DMS 273 (cell line): Measurements from ENCODE around the gene NCEH1.
"Not testable (repeated sequence)": the region's sequence is repeated elsewhere in the genome, so short reads cannot be mapped to it uniquely, and the experiment has no call there.

Source experiments
- DNase-seq: peaks from one replicate; lab custom pipeline; 2025; ENCODE audit not compliant: unreplicated experiment; lab: John Stamatoyannopoulos, UW

NCEH1 gene

DNA sequence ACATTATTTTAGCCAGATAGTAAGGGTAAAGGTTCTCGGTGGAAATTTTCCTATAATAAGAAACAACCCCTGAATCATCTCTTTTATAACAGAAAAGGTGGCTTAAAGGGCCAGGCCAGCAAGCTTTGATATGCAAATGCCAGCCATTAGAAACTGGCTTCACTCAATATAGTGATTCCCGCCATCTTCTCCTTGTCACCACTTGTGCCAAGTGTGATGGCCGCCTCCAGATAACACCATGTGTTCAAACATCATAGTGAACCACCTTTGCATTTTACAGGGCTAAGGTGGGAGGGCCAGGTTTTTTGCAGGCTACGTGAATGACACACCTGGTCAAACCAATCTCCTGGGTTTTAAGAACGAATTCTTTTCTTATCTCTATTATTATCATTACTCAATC, 31.3 kb downstream of the NCEH1 start:
- DNase-seq = no peak

DNA sequence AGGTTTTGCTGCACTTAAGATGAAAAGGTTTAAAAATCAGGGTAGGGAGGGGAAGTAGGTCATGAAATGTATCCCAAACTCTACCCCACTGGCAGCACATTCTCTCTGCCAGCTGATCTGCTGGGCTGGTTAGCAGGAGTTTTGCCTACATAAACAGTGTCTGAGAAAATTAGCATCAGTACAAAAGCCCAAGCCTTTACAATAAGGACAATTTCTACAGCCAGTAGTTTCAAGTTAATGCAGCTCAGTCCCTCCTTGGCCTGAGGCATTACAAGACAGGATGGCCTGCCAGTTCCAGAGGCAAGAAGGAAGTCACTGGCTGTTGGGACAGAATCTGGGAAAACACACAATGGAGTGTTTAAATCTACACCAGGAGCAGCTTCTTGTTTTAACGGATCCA, 32.8 kb downstream of the NCEH1 start:
- DNase-seq = no peak

DNA sequence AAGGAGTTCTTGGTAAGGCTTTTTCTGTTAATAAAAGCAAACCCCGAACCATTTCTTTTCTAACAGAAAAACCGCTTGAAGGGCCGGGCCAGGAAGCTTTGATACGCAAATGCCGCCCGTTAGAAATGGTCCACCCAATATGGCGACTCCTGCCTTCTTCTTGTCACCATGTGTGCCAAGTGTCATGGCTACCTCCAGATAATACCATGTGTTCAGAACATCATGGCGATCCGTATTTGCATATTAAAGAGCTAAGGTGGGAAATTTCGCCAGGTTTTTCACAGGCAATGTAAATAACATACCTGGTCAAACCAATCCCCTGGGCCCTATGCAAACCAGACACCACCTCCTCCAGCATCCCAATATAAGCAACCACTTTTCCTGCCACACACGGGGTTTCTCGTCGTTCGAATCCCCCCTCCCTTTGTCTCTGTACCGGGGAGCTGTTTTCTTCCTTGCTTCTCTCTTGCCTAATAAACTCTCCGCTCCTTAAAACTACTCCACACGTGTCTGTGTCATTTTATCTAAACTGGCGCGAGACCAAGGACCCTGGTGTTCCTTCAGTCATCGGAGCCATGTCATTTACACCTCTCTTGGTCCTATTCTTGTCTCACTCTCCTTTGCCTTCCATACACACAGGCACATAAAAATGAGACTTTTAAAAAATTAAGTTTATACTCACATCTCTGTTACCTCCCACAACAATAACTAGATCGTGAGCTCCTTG, 34.5 kb downstream of the NCEH1 start:
- no peak for DNase-seq

DNA sequence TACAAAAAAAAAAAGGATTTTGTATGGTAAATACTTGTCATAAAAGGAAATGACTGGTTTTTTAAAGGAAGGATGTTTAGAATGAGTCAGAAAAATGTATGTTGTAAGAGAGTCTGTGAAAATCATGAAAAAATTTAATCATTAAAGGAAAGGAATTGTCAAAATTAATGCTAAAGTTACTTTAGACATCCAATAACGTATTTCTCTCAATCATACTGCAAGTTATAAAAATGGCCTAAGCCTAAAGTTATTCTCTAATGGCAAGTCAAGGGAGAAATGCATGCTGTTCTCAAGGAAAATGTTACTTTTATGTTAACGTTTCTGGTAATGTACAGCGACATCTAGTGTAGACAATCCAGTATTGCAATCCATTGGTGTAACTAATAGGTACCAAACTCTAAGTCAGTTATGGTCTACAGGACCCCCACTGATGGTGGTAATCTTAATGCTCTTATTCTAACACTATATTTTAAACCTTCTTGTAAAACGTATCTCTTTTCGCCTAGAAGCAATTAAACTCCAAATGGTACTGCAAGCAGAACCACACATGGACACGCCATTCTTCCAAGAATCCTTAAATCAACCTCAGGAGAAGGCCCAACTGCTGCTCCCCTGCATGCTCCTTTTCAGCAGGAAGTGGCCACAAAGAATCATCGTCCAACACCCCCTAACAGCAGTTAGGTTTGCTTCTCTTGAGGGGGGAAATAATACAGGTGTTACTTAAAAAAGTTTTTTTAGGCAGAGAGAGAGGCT, 35.2 kb downstream of the NCEH1 start:
- peak; percentile 82 for DNase-seq

DNA sequence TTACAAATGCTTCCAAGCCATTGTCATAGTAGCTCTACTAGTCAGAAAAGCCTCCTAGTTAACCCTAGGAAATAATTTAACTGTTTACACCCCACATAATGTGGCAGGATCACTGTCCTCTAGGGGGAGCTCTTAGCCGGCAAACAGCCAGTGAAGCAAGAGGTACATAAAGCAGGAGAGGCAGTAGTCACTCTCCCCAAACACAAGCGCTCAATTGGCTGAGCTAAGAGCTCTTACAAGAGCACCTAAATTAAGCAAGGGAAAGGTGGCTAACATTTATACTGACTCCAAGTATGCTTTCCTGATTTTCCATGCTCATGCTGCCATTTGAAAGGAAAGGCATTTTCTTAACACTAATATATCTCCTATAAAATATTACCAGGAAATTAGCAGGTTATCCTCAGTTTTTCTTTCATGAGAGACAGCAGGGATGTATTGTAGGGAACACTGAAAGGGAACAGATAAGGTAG, 37.6 kb downstream of the NCEH1 start:
- peak; percentile 91 for DNase-seq

DNA sequence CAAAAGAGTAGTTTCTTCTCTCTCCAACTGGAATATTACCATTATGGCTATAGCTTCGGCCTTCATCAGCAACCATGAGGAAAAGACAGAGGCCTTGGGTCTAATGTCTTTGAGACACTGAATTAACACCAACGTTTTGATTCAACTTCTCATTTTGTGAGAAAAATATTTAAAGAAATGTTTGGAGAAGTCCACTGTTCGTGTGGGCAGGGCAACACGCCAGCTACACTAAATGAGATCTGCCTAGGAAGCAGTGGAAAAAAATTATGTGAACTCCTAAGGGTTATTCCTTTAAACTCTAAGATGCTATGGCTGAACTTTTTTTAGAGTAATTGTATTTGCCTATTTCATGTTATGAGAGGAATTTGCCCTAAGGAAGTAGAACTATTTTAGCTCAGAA, 41.8 kb downstream of the NCEH1 start:
- DNase-seq = no peak

DNA sequence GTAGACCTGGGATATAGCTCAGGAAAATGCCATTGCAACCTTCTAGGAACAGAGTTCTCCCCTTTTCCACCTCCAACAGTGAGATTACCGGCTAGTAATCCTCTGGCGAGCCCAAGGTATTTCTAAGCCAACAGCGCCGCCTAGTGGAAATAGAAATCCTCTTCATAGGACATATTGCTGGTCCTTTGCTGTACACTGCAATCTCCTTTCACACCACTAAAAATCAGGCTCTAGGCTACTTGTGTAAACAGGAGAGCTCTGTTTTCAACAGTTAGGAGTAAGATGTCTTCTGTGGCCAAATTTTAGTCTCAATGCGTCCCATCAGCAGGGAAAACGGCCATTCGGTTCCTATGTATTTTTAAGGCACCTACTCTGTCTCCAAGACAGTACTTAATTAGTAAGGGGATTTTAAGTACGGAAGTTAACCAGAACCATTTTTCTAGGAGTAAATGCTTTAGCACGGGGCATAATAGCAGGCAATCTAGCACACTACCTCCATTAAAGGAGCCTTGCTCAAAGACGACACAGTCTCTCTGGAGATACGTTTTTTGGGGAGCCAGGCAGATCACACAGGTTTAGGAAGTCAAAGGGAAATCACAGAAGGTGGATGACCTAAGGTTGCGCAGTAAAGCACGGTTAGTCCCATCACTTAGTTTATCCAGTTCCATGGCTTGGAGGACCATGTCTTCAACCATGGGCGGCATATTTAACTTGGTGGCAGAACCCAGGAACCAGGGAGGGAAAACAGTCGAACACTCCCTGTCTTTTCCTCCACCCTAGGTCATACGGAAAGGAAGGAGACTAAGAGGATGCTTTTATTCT, 43.8 kb downstream of the NCEH1 start:
- peak; percentile 96 for DNase-seq

DNA sequence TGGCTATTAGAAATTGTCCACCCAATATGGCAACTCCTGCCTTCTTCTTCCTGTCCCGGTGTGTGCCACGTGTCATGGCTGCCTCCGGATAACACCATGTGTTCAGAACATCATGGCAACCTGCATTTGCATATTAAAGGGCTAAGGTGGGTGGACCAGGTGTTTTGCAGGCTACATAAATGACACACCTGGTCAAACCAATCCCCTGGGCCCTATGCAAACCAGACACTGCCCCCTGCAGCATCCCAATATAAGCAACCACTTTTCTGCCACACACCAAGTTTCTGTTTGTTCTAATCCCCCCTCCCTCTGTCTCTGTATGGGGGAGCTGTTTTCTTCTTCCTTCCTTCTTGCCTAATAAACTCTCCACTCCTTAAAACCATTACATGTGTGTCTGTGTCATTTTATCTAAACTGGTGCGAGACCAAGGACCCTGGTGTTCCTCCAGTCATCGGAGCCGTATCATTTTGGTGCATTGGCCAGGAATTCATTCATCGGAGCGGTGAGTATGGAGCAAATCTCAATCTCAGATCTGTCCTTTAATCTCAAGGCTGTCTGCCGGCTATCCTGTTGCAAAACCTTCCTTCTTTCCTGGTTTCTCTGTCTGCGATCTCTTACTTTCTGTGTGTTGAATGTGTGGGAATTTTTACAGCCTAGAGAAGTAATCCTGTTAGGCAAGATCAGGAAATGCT, 44.5 kb downstream of the NCEH1 start:
- DNase-seq = peak; percentile 20

DNA sequence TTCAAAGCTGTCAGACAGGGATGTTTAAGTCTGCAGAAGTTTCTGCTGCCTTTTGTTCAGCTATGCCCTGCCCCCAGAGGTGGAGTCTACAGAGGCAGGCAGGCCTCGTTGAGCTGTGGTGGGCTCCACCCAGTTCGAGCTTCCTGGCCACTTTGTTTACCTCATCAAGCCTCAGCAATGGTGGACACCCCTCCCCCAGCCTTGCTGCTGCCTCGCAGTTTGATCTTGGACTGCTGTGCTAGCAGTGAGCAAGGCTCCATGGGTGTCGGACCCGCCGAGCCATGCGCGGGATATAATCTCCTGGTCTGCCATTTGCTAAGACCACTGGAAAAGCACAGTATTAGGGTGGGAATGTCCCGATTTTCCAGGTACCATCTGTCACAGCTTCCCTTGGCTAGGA, 45.4 kb downstream of the NCEH1 start:
- not testable (repeated sequence) for DNase-seq

DNA sequence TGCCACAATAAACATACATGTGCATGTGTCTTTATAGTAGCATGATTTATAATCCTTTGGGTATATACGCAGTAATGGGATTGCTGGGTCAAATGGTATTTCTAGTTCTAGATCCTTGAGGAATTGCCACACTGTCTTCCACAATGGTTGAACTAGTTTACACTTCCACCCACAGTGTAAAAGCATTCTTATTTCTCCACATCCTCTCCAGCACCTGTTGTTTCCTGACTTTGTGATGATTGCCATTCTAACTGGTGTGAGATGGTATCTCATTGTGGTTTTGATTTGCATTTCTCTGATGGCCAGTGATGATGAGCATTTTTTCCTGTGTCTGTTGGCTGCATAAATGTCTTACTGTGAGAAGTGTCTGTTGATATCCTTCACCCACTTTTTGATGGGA, 50.4 kb downstream of the NCEH1 start:
- DNase-seq = not testable (repeated sequence)

DNA sequence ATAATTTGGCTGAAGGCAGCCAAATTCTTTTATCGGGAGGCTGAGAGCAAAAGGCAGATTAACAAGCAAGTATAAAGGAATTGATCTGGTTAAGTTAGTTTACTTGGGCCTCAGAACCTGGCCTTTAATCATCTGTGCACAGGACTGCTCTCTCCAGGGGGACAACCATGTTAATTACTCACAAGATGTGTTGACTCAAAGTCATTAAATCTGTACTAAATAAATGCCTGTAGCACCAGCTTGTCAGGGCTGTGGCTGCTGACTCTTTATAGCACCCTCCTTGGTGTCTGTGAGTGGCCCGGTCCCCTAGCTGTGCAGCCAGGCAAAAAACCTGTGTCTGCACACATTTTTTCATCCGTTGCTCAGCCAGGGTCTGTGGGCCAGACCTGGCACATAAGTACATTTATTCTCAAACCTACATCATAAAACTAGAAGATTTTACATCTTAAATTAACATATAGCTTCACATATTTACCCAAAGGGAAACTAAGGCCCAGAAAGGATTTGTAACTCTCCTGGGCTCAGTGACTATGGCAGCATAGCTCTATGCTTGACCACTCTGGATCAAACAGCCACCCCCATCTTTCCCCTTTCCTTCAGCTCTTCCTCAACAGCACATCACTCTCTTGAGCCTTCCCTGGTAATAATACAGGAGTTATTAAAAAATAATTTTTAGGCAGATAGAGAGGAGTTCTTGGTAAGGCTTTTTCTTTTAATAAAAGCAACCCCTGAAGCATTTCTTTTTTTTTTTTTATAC, 51.4 kb downstream of the NCEH1 start:
- DNase-seq = no peak

DNA sequence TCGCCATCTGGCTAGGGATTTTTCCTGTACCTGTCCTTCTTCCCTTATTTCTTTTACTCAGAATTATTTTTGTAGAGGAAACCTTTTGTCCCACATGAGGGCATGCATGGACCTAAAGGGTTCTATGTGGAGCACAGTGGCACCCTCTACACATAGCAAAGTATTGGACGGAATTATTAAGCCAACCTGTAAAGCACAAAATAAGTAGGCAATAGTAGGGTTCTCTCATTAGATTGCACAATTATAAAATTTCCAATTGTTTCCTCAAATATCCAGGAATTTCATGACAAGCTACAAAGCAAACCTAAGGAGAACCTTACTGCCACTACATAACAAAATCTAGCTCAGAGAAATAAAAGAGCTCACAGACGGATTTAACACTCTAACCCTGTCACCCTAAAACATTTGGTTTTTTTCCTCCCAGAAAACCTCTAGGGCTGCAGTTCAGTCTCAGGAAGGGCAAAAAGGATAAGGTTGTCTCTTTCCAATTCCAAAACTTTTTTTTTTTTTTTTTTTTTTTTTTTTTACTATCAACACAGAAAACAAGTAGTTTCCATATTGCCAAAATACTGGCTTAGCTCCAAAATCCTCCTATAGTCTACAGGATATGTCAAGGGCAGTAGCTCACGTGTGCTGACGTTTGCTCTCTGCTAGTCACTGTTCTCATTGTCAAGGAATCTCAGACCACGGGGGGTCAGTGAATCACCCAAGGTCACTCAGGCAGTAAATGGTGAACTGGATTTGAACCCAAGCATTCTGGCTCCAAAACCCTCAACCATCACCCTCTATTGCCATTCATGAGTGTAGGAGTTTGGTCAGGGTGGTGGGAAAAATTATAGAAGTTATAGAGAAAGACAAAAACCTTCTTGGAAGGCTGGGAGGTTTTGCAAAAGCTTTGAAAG, 52.3 kb downstream of the NCEH1 start:
- DNase-seq = peak; percentile 26

DNA sequence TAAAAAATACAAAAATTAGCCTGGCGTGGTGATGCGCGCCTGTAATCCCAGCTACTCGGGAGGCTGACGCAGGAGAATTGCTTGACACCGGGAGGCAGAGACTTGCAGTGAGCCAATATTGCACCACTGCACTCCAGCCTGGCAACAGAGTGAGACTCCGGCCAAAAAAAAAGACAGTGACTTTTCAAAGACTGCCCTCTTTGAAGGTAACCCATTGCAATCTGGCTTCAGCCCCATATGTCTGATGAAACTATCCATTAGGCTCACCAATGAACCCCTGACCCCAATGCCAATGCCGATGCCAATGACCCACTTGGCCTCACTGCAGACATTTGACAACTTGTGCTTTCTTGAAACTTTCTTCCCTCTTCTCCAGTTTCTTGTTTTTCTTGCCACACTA, 54.3 kb downstream of the NCEH1 start:
- DNase-seq = no peak

DNA sequence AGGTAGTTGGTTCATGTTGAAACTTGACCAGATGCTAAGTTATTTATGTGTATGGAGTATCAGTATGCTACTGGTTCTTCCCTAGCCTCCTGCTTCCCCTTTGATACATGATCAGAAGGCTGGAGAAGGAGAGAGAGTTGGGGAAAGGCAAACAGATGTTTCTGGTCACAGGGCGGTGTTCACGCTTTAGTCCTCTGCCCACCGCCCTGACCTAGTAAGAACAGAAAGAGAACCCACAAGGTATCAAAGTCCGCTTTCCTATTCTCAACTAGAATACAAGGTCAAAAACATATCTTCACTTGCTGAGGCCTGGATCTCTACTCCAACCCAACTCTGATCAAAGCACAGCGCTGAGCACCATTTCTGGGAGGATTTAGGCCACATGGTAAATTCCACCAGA, 55.5 kb downstream of the NCEH1 start:
- DNase-seq = no peak

DNA sequence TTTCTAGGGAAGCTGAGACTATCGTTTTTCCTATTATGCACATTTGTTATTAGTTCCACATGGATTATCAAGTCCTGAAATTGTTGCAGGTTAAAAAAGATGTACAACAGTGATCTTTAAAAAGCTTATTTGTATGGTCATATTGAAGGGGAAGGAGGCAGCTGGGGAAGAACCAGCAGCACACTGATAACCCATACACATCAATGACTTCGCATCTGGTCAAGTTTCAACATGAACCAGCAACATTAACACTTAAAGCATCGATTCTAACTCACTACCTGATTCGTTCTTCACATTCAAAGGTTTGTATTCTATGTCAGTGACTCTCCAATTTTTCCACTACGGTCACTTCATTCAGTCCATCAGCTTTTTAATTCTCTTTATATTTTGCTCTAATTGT, 56.4 kb downstream of the NCEH1 start:
- no peak for DNase-seq

DNA sequence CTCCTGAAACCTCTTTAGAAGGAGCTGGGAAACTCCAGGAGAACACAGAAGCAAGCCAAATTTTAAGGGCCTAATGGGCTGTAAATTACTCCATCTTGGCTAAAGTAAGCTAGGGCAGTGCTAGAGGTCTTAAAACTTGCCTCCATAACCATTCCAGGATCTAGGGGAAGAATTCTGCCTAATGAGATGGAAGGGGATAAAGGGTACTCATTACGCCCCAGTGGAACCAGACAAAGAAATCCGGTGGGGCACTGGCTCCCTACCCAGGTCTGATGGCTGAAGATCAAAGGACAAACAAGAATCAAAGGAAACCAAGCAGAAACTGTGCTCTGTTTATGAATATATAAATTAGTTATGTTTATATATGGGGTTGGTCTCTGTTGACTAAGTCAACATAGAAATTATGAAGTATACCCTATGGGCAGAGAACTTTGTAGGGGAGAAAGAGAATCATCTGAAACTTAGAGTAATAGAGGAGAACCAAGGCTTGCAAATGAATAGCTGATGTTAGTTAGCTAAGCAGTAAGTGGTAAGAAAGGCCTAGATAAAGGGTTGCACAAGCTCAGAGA, 57.8 kb downstream of the NCEH1 start:
- no peak for DNase-seq

DNA sequence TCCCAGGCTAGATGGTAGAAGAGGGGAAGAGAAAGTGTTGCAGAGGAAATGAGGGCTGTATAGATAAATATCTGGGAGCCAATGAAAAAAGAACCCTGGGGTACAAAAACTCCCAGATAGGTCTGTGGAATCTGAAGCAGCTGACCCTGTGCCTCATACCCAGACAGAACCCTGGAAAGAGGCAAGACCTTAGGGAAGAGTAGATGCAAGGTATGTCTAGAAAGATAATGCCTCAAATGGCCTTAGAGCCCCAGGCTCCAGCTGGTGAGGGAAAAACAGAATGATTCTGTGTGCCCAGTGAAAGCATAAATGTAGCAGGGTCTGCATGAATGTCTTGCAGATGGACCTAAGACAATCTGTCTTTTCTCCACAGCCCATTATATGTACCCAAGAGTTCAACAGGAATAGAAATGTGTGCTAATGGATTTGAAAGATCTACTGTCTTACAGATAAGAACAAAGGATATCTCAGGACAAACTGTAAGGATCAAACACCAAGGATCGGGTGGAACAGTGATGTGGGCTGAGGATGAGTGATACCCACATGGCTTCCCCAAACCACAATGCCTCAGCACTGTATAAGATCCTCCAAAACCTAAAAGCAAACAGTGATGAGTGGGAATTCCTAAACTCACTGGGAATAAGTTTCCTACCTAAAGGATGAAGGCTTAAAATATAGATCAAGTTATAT, 58.8 kb downstream of the NCEH1 start:
- DNase-seq = no peak

DNA sequence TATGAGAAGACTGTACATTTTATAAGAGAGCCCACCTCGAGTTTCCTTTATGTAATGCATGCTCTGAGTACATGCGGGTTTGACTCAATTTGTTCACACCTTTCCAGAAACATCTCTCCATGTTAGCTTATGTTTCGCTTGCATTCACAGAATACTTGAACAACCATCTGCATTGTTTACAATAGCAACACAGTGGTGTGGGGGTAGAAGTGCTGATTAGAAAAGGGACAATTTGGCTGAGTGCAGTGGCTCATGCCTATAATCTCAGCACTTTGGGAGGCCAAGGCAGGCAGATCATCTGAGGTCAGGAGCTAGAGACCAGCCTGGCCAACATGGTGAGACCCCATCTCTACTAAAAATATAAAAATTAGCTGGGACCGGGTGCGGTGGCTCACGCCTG, 60.9 kb downstream of the NCEH1 start:
- DNase-seq = no peak
